ENCODE data around the gene ADGRF5.

DNA sequence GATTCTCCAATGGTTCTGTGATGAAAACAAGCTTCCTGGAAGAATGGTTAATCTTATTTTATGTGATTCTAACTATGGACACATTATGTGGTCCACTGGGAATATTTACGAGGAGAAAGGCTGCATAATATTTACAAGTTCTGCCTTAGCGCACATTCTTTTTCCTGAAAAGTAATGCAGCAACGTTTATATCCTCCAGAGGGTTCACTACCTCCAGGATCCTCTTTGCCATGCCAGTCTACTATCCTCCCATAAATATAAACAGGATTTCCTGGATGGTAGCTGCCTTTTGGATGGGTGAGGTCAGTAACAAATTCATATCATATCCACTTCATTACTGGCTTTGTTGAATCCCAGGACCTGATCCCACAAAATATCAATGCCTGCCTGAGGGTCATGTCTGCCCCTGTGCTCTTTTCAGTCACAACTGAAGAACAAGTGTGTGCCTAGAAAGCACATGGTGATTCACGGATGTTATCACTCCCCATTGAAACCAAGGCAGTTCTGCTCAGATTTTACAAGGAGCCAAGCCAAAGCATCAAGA lies 30.4 kb downstream of the ADGRF5 start:
- no peak for TF ChIP-seq EGR1 (IDR thresholded peaks at IDR 0.05)
- TF ChIP-seq EP300 (IDR thresholded peaks at IDR 0.05; ENCODE audit: borderline replicate concordance), result no peak
- no peak for TF ChIP-seq TAF1 (IDR thresholded peaks at IDR 0.05; ENCODE audit: low read depth)
- TF ChIP-seq, protein P1, sequence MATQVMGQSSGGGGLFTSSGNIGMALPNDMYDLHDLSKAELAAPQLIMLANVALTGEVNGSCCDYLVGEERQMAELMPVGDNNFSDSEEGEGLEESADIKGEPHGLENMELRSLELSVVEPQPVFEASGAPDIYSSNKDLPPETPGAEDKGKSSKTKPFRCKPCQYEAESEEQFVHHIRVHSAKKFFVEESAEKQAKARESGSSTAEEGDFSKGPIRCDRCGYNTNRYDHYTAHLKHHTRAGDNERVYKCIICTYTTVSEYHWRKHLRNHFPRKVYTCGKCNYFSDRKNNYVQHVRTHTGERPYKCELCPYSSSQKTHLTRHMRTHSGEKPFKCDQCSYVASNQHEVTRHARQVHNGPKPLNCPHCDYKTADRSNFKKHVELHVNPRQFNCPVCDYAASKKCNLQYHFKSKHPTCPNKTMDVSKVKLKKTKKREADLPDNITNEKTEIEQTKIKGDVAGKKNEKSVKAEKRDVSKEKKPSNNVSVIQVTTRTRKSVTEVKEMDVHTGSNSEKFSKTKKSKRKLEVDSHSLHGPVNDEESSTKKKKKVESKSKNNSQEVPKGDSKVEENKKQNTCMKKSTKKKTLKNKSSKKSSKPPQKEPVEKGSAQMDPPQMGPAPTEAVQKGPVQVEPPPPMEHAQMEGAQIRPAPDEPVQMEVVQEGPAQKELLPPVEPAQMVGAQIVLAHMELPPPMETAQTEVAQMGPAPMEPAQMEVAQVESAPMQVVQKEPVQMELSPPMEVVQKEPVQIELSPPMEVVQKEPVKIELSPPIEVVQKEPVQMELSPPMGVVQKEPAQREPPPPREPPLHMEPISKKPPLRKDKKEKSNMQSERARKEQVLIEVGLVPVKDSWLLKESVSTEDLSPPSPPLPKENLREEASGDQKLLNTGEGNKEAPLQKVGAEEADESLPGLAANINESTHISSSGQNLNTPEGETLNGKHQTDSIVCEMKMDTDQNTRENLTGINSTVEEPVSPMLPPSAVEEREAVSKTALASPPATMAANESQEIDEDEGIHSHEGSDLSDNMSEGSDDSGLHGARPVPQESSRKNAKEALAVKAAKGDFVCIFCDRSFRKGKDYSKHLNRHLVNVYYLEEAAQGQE (IDR thresholded peaks at IDR 0.05; ENCODE audit: low read depth), result no peak
- TF ChIP-seq, protein P2, sequence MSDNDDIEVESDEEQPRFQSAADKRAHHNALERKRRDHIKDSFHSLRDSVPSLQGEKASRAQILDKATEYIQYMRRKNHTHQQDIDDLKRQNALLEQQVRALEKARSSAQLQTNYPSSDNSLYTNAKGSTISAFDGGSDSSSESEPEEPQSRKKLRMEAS (IDR thresholded peaks at IDR 0.05), result no peak
- no peak for TF ChIP-seq TEAD4 (IDR thresholded peaks at IDR 0.05)
- no peak for TF ChIP-seq CREB1 (IDR thresholded peaks at IDR 0.05; ENCODE audit: low read depth)
- TF ChIP-seq, protein P3, sequence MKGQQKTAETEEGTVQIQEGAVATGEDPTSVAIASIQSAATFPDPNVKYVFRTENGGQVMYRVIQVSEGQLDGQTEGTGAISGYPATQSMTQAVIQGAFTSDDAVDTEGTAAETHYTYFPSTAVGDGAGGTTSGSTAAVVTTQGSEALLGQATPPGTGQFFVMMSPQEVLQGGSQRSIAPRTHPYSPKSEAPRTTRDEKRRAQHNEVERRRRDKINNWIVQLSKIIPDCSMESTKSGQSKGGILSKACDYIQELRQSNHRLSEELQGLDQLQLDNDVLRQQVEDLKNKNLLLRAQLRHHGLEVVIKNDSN (IDR thresholded peaks at IDR 0.05), result no peak

All from Ishikawa (cell line).